WTC11 (cell line): ENCODE results near the gene SLTM.

Experiments used
- HMGA2 ChIP-seq: fragments of 250-450 bp; sonication (Bioruptor Pico); IDR thresholded peaks from 2 replicates; pipeline ENCODE4 v1.4.0; 2021; ENCODE audit warnings: mild to moderate bottlenecking, moderate library complexity
- SP1 ChIP-seq: sonication (generic); formaldehyde crosslinking; conservative IDR thresholded peaks from 2 replicates; pipeline ENCODE4 v1.8.1; 2022; ENCODE audit warnings: missing genetic modification reagents
- TF ChIP-seq, protein P1 (sequence below): sonication (generic); formaldehyde crosslinking; IDR thresholded peaks from 2 replicates; pipeline ENCODE4 v1.8.1; 2023; ENCODE audit warnings: mild to moderate bottlenecking, missing genetic modification reagents, moderate library complexity
- TF ChIP-seq, protein P2 (sequence below): fragments of 200-600 bp; IDR thresholded peaks from 2 replicates; pipeline ENCODE4 v1.8.0; 2022; ENCODE audit warnings: antibody characterized with exemption

DNA sequence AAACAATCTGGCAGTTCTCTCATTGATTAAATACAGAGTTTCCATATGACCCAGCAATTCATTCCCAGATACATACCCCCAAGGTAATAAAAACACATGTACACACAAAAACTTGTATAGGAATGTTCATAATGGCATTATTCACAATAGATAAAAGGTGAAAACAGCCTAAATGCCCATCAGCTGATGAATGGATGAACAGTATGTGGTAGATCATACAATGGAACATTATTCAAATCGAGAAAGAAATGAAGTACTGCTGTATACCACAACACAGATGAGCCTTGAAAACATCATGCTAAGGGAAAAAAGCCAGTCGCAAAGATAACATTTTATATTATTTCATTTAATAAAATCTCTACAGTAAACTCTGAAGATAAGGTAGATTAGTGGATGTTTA is 71.2 kb downstream of the SLTM start:
- TF ChIP-seq HMGA2 (CRISPR knock-in tag) (no peak), SP1 (CRISPR knock-in tag) (no peak)
- TF ChIP-seq, protein P1, sequence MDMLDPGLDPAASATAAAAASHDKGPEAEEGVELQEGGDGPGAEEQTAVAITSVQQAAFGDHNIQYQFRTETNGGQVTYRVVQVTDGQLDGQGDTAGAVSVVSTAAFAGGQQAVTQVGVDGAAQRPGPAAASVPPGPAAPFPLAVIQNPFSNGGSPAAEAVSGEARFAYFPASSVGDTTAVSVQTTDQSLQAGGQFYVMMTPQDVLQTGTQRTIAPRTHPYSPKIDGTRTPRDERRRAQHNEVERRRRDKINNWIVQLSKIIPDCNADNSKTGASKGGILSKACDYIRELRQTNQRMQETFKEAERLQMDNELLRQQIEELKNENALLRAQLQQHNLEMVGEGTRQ (CRISPR knock-in tag), result no peak
- TF ChIP-seq, protein P2, sequence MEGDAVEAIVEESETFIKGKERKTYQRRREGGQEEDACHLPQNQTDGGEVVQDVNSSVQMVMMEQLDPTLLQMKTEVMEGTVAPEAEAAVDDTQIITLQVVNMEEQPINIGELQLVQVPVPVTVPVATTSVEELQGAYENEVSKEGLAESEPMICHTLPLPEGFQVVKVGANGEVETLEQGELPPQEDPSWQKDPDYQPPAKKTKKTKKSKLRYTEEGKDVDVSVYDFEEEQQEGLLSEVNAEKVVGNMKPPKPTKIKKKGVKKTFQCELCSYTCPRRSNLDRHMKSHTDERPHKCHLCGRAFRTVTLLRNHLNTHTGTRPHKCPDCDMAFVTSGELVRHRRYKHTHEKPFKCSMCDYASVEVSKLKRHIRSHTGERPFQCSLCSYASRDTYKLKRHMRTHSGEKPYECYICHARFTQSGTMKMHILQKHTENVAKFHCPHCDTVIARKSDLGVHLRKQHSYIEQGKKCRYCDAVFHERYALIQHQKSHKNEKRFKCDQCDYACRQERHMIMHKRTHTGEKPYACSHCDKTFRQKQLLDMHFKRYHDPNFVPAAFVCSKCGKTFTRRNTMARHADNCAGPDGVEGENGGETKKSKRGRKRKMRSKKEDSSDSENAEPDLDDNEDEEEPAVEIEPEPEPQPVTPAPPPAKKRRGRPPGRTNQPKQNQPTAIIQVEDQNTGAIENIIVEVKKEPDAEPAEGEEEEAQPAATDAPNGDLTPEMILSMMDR, result no peak
